ENCODE results near the gene RERE. TPM values are rescaled to one million over a fixed set of nuclear protein-coding genes. Genes with fewer than 3 reads are reported as not detected.

The RERE gene
- total RNA-seq, 1 experiment from 2014 or later, result 55.2 TPM

DNA sequence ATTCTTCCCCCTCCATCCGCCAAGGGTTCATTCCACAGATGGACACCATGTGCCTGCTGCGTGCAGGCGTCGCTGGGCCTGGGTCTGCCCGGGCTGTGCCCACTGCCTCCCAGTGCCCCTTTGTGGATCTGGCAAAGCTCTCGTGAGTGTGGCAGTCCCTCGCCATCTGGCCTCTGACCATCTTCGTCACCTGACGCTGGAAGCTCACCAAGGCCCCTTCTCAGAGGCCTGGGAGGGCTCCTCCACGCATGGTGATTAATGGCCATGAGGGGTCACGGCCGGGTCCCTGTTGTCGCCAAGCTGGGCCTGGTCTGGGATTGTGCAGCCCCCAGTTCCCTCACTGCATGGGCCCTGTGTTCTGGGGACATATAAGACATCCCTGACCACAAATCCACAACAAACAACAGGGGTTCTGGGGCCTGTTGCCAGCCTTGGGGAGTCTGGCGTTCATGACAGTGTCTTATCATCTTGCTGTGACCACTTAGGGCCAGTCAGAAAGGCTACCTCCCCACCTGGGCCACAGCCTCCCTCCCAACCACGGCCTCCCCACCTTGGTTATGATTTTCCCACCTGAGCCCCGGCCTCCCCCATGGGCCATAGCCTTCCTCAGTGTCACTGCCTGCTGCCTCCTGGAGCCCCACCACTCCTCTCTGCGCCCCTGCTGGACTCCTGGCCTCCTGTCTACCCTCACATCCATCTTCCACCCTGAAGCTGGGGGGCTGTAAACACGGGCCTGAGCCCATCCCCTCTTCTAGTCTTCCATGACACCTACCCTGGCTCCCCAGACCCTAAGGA lies 471.6 kb downstream of the RERE start:
- no peak overlapping the region for H2AFZ ChIP-seq (ENCODE audit: low read length)
- no peak overlapping the region for H3K9ac ChIP-seq (ENCODE audit: low read length)
- H4K20me1 ChIP-seq (ENCODE audit: insufficient read depth, low read depth, low read length), result peaks cover 12% of the 10 kb centered on the region; the same call in 1 of the 2 replicates
- H3K4me1 ChIP-seq (ENCODE audit: low read length), result no peaks in the 10 kb centered on the region
- no peaks in the 10 kb centered on the region for H3K9me3 ChIP-seq (ENCODE audit: low read length)
- H3K9me2 ChIP-seq (replicated peaks; ENCODE audit: insufficient read depth, low read length), result no peaks in the 10 kb centered on the region
- H3K4me2 ChIP-seq (ENCODE audit: low read depth, low read length, poor library complexity, severe bottlenecking), result no peak overlapping the region
- H3K27ac ChIP-seq (ENCODE audit: low read length), result no peak overlapping the region
- H3K4me3 ChIP-seq (ENCODE audit: low read length), result no peak overlapping the region
- no peaks in the 10 kb centered on the region for H3K79me2 ChIP-seq (ENCODE audit: low read length)
- no peaks in the 10 kb centered on the region for H3K36me3 ChIP-seq (ENCODE audit: insufficient read depth, low read length)
- no peaks in the 10 kb centered on the region for H3K27me3 ChIP-seq (ENCODE audit: low read length)
- DNase-seq, result no peak

DNA sequence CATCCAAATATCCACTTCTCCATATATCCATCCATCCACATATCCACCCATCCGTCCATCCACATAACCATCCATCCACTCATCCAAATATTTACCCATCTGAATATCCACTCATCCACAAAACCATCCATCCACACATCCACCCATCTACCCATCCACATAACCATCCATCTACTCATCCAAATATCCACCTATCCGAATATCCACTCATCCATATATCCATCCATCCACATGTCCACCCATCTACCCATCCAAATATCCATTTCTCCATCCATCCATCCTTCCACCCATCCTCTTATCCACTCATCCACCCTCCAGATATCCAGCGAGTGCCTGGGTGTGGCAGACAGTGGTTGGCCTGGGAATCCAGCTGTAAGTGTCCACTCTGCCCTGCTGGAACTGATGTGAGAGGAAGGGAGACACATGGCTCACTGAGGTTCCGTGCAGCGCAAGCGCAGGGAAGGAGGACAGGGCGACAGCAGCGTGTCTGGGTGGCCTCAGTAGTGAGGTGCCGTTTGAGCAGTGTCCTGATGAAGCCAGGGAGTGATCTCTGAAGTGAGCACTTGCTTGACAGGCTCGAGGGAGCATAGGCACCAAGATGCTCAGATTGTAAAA lies 472.4 kb downstream of the RERE start:
- Histone ChIP-seq H3K4me2 (ENCODE audit: low read depth, low read length, poor library complexity, severe bottlenecking) (no peak overlapping the region), H3K9me2 (replicated peaks; ENCODE audit: insufficient read depth, low read length) (no peaks in the 10 kb centered on the region), H3K36me3 (ENCODE audit: insufficient read depth, low read length) (no peaks in the 10 kb centered on the region), H4K20me1 (ENCODE audit: insufficient read depth, low read depth, low read length) (peaks cover 12% of the 10 kb centered on the region; the same call in 1 of the 2 replicates), H3K27me3 (ENCODE audit: low read length) (no peaks in the 10 kb centered on the region), H3K79me2 (ENCODE audit: low read length) (no peaks in the 10 kb centered on the region), H3K9ac (ENCODE audit: low read length) (no peak overlapping the region), H3K9me3 (ENCODE audit: low read length) (no peaks in the 10 kb centered on the region), H3K4me3 (ENCODE audit: low read length) (no peak overlapping the region), H3K27ac (ENCODE audit: low read length) (no peak overlapping the region), H3K4me1 (ENCODE audit: low read length) (no peaks in the 10 kb centered on the region), H2AFZ (ENCODE audit: low read length) (no peak overlapping the region)
- DNase-seq, result no peak

DNA sequence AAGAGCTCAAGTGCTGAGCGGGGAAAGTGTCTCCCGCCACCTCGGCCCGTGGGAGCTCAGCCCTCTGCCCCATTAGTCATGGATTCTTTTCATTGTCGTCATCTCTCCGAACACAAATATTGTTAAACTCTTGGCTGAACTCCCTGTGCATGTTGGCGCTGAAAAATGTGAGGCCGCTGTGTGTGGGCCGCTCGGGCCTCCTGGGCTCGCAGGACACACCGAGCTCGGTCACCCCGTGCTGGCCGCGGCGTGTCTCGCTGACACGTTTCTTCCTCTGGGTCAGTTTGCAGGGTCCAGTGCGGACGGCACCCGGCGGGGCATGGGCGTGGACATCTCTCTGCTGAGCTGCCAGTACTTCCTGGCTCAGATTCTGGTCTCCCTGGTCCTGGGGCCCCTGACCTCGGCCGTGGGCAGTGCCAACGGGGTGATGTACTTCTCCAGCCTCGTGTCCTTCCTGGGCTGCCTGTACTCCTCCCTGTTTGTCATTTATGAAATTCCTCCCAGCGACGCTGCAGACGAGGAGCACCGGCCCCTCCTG lies 473.9 kb downstream of the RERE start:
- Histone ChIP-seq H3K4me2 (ENCODE audit: low read depth, low read length, poor library complexity, severe bottlenecking) (no peak overlapping the region), H3K9ac (ENCODE audit: low read length) (no peak overlapping the region), H2AFZ (ENCODE audit: low read length) (no peak overlapping the region)

DNA sequence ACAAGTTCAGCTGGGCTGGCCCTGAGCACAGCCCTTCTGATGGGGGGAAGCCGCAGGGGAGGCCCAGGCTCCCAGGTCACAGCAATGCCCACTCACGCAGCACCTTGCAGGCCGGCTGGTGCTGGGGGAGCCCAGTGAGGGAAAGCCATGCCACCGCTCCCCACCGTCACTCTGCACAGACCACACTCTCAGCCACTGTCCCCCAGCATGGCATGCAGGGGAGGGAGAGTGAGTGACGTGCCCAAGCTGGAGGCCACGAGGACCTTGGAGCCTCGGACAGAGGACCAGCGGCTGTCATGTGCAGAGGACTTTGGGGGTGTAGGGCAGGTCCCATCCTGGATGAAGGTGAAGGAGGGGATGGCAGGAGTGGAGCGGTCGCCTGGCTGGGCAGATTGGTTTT lies 474.4 kb downstream of the RERE start:
- Histone ChIP-seq H4K20me1 (ENCODE audit: insufficient read depth, low read depth, low read length) (0 out of 2 replicates have a peak, but pooled peaks cover 4% of the 10 kb centered on the region), H3K36me3 (ENCODE audit: insufficient read depth, low read length) (no peaks in the 10 kb centered on the region), H3K27me3 (ENCODE audit: low read length) (no peaks in the 10 kb centered on the region), H3K4me1 (ENCODE audit: low read length) (no peaks in the 10 kb centered on the region), H3K9me2 (replicated peaks; ENCODE audit: insufficient read depth, low read length) (no peaks in the 10 kb centered on the region), H3K9ac (ENCODE audit: low read length) (no peak overlapping the region), H2AFZ (ENCODE audit: low read length) (no peak overlapping the region), H3K9me3 (ENCODE audit: low read length) (no peaks in the 10 kb centered on the region), H3K4me3 (ENCODE audit: low read length) (no peak overlapping the region), H3K79me2 (ENCODE audit: low read length) (no peaks in the 10 kb centered on the region), H3K27ac (ENCODE audit: low read length) (no peak overlapping the region), H3K4me2 (ENCODE audit: low read depth, low read length, poor library complexity, severe bottlenecking) (no peak overlapping the region)
- DNase-seq, result no peak

More for the DNA sequence above, 473.9 kb downstream of the RERE start:
- H3K9me2 ChIP-seq (replicated peaks; ENCODE audit: insufficient read depth, low read length), result no peaks in the 10 kb centered on the region
- no peaks in the 10 kb centered on the region for H3K4me1 ChIP-seq (ENCODE audit: low read length)
- H4K20me1 ChIP-seq (ENCODE audit: insufficient read depth, low read depth, low read length), result 0 out of 2 replicates have a peak, but pooled peaks cover 6% of the 10 kb centered on the region
- no peak overlapping the region for H3K27ac ChIP-seq (ENCODE audit: low read length)
- no peaks in the 10 kb centered on the region for H3K79me2 ChIP-seq (ENCODE audit: low read length)
- H3K9me3 ChIP-seq (ENCODE audit: low read length), result no peaks in the 10 kb centered on the region
- H3K36me3 ChIP-seq (ENCODE audit: insufficient read depth, low read length), result no peaks in the 10 kb centered on the region
- no peaks in the 10 kb centered on the region for H3K27me3 ChIP-seq (ENCODE audit: low read length)
- no peak for DNase-seq
- no peak overlapping the region for H3K4me3 ChIP-seq (ENCODE audit: low read length)

DNA sequence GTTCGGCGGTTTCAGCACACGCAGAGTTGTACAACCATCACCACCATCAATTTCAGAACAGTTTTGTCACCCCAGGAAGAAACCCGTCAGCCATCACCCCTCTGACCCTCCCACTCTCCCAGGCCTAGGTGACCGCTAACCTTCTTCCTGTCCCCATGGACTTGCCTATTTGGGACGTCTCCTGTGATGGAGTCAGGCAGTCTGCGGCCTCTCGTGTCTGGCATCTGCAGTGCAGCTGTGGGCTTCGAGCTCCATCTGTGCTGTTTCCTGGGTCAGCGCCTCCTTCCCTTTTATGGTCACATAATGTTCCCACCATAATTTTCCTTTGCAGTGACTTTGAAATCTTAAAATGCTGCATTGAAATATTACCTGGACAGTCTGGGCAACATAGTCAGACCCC lies 475.1 kb downstream of the RERE start:
- Histone ChIP-seq H4K20me1 (ENCODE audit: insufficient read depth, low read depth, low read length) (0 out of 2 replicates have a peak, but pooled peaks cover 4% of the 10 kb centered on the region), H3K36me3 (ENCODE audit: insufficient read depth, low read length) (no peaks in the 10 kb centered on the region), H3K9ac (ENCODE audit: low read length) (no peak overlapping the region), H3K9me3 (ENCODE audit: low read length) (no peaks in the 10 kb centered on the region), H3K4me1 (ENCODE audit: low read length) (no peaks in the 10 kb centered on the region), H2AFZ (ENCODE audit: low read length) (no peak overlapping the region), H3K4me3 (ENCODE audit: low read length) (no peak overlapping the region), H3K27me3 (ENCODE audit: low read length) (no peaks in the 10 kb centered on the region), H3K4me2 (ENCODE audit: low read depth, low read length, poor library complexity, severe bottlenecking) (no peak overlapping the region), H3K79me2 (ENCODE audit: low read length) (no peaks in the 10 kb centered on the region), H3K9me2 (replicated peaks; ENCODE audit: insufficient read depth, low read length) (no peaks in the 10 kb centered on the region), H3K27ac (ENCODE audit: low read length) (no peak overlapping the region)
- no peak for DNase-seq

DNA sequence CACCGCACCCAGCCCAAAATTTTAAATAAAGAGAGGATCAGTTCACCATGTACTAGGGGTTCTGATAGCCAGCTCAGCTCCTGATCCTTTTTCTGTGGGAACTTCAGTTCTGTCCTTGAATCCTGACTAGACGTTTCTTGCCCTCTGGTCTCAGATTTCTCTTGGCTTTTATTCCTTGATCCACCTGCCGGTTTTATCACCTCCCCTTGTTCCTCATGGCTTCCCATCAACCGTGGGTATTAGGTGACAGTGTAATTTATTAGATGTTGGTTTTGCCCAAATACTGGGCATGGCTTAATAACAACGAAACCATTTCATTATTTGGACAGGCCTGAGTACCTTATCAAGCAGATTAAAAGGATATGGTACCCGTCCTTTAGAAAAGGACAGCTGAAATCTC lies 477.0 kb downstream of the RERE start:
- H2AFZ ChIP-seq (ENCODE audit: low read length), result no peak overlapping the region
- H3K27ac ChIP-seq (ENCODE audit: low read length), result no peak overlapping the region
- no peaks in the 10 kb centered on the region for H3K36me3 ChIP-seq (ENCODE audit: insufficient read depth, low read length)
- no peak overlapping the region for H3K4me3 ChIP-seq (ENCODE audit: low read length)
- H4K20me1 ChIP-seq (ENCODE audit: insufficient read depth, low read depth, low read length), result no peaks in the 10 kb centered on the region
- no peaks in the 10 kb centered on the region for H3K9me3 ChIP-seq (ENCODE audit: low read length)
- H3K27me3 ChIP-seq (ENCODE audit: low read length), result no peaks in the 10 kb centered on the region
- no peaks in the 10 kb centered on the region for H3K79me2 ChIP-seq (ENCODE audit: low read length)
- no peak overlapping the region for H3K9ac ChIP-seq (ENCODE audit: low read length)
- no peak overlapping the region for H3K4me2 ChIP-seq (ENCODE audit: low read depth, low read length, poor library complexity, severe bottlenecking)
- H3K4me1 ChIP-seq (ENCODE audit: low read length), result no peaks in the 10 kb centered on the region
- no peaks in the 10 kb centered on the region for H3K9me2 ChIP-seq (replicated peaks; ENCODE audit: insufficient read depth, low read length)
- DNase-seq, result no peak

DNA sequence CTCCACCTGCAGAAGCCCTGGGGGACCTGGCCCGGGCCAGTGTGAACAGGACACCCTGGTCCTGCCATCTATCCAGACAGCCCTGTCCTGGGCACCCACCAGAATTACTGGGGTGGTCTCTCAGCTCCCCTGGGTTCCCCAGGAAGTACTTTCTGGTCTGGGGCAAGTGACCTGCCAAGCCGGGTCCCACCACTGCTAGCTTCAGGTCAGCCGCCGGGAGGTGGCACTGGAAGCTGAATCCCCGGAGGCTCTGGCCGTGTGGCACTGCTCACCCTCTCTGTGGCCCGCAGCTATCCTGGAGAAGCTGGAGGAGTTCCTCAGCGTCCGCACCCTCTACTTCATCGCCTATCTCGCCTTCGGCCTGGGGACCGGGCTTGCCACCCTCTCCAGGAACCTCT lies 478.2 kb downstream of the RERE start:
- no peaks in the 10 kb centered on the region for H3K9me2 ChIP-seq (replicated peaks; ENCODE audit: insufficient read depth, low read length)
- no peak overlapping the region for H3K4me2 ChIP-seq (ENCODE audit: low read depth, low read length, poor library complexity, severe bottlenecking)
- H4K20me1 ChIP-seq (ENCODE audit: insufficient read depth, low read depth, low read length), result no peaks in the 10 kb centered on the region
- H3K27ac ChIP-seq (ENCODE audit: low read length), result no peak overlapping the region
- H3K36me3 ChIP-seq (ENCODE audit: insufficient read depth, low read length), result no peaks in the 10 kb centered on the region
- H3K9me3 ChIP-seq (ENCODE audit: low read length), result no peaks in the 10 kb centered on the region
- no peak overlapping the region for H2AFZ ChIP-seq (ENCODE audit: low read length)
- H3K27me3 ChIP-seq (ENCODE audit: low read length), result no peaks in the 10 kb centered on the region
- H3K79me2 ChIP-seq (ENCODE audit: low read length), result no peaks in the 10 kb centered on the region
- no peak for DNase-seq
- H3K9ac ChIP-seq (ENCODE audit: low read length), result no peak overlapping the region
- H3K4me1 ChIP-seq (ENCODE audit: low read length), result no peaks in the 10 kb centered on the region
- H3K4me3 ChIP-seq (ENCODE audit: low read length), result no peak overlapping the region

DNA sequence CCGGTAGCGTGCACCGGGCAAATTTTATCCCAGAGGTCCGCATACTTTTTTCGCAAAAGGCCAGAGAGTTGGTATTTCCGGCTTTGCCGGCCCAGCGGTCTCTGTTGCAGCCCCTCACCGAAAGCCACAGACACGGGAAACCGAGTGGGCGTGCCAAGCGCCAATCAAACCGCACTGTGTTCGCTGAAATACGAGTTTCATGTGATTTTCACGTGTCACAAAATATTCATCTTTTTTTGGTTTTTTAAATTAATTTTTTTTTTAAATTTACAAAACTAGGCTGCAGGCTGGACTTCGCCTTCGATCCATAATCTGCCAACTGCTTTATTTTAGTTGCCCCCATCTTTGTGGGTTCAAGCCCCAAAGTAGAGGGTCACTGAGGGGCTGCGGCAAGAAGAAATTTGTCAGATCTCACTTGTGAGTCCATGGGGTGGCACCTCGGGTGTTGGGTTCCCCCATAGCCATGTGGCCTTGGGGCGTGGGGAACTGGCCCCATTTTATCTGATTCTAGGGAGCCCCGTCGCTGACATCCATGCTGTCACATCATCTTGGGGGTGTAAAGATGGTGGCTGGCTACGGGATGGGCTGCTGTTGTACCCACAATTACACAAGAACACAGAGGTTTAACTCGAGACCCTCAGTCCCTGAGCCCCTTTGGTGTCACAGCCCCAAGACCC lies 478.8 kb downstream of the RERE start:
- H3K9me3 ChIP-seq (ENCODE audit: low read length), result no peaks in the 10 kb centered on the region

More for the DNA sequence above, 478.8 kb downstream of the RERE start:
- no peaks in the 10 kb centered on the region for H3K79me2 ChIP-seq (ENCODE audit: low read length)
- no peak overlapping the region for H3K4me3 ChIP-seq (ENCODE audit: low read length)
- no peaks in the 10 kb centered on the region for H3K4me1 ChIP-seq (ENCODE audit: low read length)
- no peak overlapping the region for H3K4me2 ChIP-seq (ENCODE audit: low read depth, low read length, poor library complexity, severe bottlenecking)
- H3K27ac ChIP-seq (ENCODE audit: low read length), result no peak overlapping the region
- H3K27me3 ChIP-seq (ENCODE audit: low read length), result no peaks in the 10 kb centered on the region
- H3K9ac ChIP-seq (ENCODE audit: low read length), result no peak overlapping the region
- no peak for DNase-seq
- no peaks in the 10 kb centered on the region for H4K20me1 ChIP-seq (ENCODE audit: insufficient read depth, low read depth, low read length)
- H2AFZ ChIP-seq (ENCODE audit: low read length), result no peak overlapping the region
- no peaks in the 10 kb centered on the region for H3K9me2 ChIP-seq (replicated peaks; ENCODE audit: insufficient read depth, low read length)
- no peaks in the 10 kb centered on the region for H3K36me3 ChIP-seq (ENCODE audit: insufficient read depth, low read length)

All from Karpas-422 (cell line).